Natural killer cell (primary cell): ENCODE results near the gene TMEM108. TPM values are rescaled to one million over a fixed set of nuclear protein-coding genes. Genes with fewer than 3 reads are reported as not detected.

Source experiments
- ATAC-seq, 3 donors: fragments of 150-1000 bp in 2 of 3; fragments of 200-7000 bp in 1 of 3; cut with Tn5 transposase; 1 replicate in 1 of 3; 2 replicates in 2 of 3; pipeline ENCODE4 v1.10.0; 2021; ENCODE audit warnings: mild to moderate bottlenecking in 2 of 3, moderate library complexity in 2 of 3
- DNase-seq, 2 donors: peaks; one replicate each; pipeline versions ENCODE4 v3.0.0 to v3.0.0-alpha.2; 2013 to 2021; ENCODE audit warnings: mixed read lengths in 1 of 2
- H3K27ac ChIP-seq: one replicate; pipeline ENCODE4 v1.5.1; 2013; ENCODE audit warnings: mild to moderate bottlenecking, low read length
- H3K27me3 ChIP-seq: one replicate; pipeline ENCODE4 v1.6.1; 2013; ENCODE audit warnings: low read length; ENCODE audit not compliant: control insufficient read depth, insufficient read depth
- H3K36me3 ChIP-seq: one replicate; pipeline ENCODE4 v1.6.1; 2013; ENCODE audit warnings: low read length; ENCODE audit not compliant: control insufficient read depth, insufficient read depth
- H3K4me1 ChIP-seq: one replicate; pipeline ENCODE4 v1.6.1; 2013; ENCODE audit warnings: low read length; ENCODE audit not compliant: control insufficient read depth, insufficient read depth
- H3K4me3 ChIP-seq: one replicate; pipeline ENCODE4 v1.5.1; 2013; ENCODE audit warnings: low read length
- H3K9me3 ChIP-seq: one replicate; pipeline ENCODE4 v1.6.1; 2013; ENCODE audit warnings: low read length; ENCODE audit not compliant: control insufficient read depth, insufficient read depth
- H3K27ac Mint-ChIP-seq, 2 donors: one replicate each; pipeline ENCODE4 v1.8.0; 2022; ENCODE audit warnings: mild to moderate bottlenecking in 2 of 2, mixed read lengths in 2 of 2, moderate library complexity in 1 of 2
- H3K27me3 Mint-ChIP-seq, 2 donors: one replicate each; pipeline ENCODE4 v1.8.0; 2022; ENCODE audit warnings: low read depth in 2 of 2, mixed read lengths in 2 of 2
- H3K36me3 Mint-ChIP-seq: one replicate; pipeline ENCODE4 v1.8.0; 2022; ENCODE audit warnings: mixed read lengths
- H3K4me1 Mint-ChIP-seq, 2 donors: one replicate each; pipeline ENCODE4 v1.8.0; 2022; ENCODE audit warnings: mixed read lengths in 2 of 2
- H3K4me3 Mint-ChIP-seq: one replicate; pipeline ENCODE4 v1.8.0; 2022; ENCODE audit warnings: mild to moderate bottlenecking, moderate library complexity, mixed read lengths
- H3K9me3 Mint-ChIP-seq, 2 donors: one replicate each; pipeline ENCODE4 v1.8.0; 2022; ENCODE audit warnings: mixed read lengths in 2 of 2
- WGBS: methylation state at CpG from one replicate; pipeline ENCODE4 v1.1.7; 2013; ENCODE audit warnings: missing lambda C conversion rate; ENCODE audit not compliant: insufficient coverage; 5-methylcytosine and 5-hydroxymethylcytosine counted together
- intact Hi-C: fragments of 100-400 bp; cut with micrococcal nuclease; formaldehyde crosslinking; loops from one replicate; pipeline ENCODE4 v1.14.2; 2022
- total RNA-seq, 4 donors: library from RNA; stranded (reverse); fragments of 120-200 nt in 1 of 4; gene quantifications; one replicate each; pipeline versions ENCODE4 v1.2.3 to v1.2.4, GENCODE V29; 2013 to 2022
- TF ChIP-seq, protein P1 (sequence below): fragments of 200-600 bp; IDR thresholded peaks from one replicate; pipeline ENCODE4 v1.8.0; 2022; ENCODE audit warnings: antibody characterized with exemption

Gene TMEM108
- total RNA-seq, 3 donors from 2014 or later (not counting 1 experiment from before 2014, with no cell fraction given): not detected

DNA sequence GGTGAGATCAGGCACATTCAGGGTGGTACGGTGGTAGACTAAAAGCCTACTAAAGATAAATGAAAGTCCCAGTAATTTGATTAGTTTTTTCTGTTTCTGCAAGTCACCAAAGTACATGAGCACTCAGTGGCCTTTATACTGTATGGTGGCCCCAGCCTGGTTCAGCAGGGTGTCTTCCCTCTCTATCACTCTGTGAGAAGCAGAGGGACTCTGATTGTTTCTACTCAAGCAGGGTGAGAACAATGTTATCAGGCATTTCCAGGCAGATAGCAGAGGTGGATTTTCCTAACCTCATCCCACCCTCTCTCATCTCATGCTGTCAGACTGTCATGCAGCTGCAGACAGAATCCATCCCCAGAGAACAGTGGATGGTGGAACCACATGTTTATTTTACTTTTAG, 290.2 kb downstream of the TMEM108 start:
- WGBS: 86% methylated on average over 1 of the region's 1 CpG
- no peaks in the 10 kb centered on the region for H3K27me3 ChIP-seq

DNA sequence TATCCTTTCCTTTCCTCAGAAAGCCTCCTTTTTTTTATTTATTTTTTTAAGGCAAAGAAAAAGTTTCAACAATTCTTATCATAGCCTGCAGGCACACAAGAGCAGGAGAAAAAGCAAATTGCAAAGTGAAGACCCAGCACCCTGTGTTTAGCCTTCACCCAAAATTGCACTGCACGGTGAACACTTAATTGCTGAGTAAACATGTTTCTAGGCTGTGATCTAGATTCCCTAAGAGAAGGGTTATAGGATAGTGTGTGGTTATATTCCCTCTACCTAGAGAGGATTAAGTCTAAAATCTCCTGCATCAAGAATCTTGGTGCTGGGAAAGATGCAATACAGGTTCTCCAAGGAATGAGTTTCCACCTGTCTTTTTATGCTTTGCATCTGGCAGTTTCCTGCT, 291.4 kb downstream of the TMEM108 start:
- H3K4me3 Mint-ChIP-seq: no peak overlapping the region
- no peak overlapping the region for H3K4me3 ChIP-seq
- 36% methylated on average over 1 of the region's 1 CpG for WGBS

More for the DNA sequence above, 290.2 kb downstream of the TMEM108 start:
- Histone ChIP-seq H3K4me3 (no peak overlapping the region), H3K4me1 (no peaks in the 10 kb centered on the region), H3K36me3 (no peaks in the 10 kb centered on the region), H3K9me3 (no peaks in the 10 kb centered on the region), H3K27ac (no peak overlapping the region)
- Mint-ChIP-seq H3K4me3 (no peak overlapping the region), H3K9me3 (no peaks in the 10 kb centered on the region), H3K27ac (no peak overlapping the region), H3K27me3 (peaks cover 3% of the 10 kb centered on the region in 2 donors), H3K4me1 (no peaks in the 10 kb centered on the region), H3K36me3 (no peaks in the 10 kb centered on the region)
- ATAC-seq (no peak), DNase-seq (no peak)
- intact Hi-C loops: no loop called here
- TF ChIP-seq, protein P1, sequence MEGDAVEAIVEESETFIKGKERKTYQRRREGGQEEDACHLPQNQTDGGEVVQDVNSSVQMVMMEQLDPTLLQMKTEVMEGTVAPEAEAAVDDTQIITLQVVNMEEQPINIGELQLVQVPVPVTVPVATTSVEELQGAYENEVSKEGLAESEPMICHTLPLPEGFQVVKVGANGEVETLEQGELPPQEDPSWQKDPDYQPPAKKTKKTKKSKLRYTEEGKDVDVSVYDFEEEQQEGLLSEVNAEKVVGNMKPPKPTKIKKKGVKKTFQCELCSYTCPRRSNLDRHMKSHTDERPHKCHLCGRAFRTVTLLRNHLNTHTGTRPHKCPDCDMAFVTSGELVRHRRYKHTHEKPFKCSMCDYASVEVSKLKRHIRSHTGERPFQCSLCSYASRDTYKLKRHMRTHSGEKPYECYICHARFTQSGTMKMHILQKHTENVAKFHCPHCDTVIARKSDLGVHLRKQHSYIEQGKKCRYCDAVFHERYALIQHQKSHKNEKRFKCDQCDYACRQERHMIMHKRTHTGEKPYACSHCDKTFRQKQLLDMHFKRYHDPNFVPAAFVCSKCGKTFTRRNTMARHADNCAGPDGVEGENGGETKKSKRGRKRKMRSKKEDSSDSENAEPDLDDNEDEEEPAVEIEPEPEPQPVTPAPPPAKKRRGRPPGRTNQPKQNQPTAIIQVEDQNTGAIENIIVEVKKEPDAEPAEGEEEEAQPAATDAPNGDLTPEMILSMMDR: no peak

DNA sequence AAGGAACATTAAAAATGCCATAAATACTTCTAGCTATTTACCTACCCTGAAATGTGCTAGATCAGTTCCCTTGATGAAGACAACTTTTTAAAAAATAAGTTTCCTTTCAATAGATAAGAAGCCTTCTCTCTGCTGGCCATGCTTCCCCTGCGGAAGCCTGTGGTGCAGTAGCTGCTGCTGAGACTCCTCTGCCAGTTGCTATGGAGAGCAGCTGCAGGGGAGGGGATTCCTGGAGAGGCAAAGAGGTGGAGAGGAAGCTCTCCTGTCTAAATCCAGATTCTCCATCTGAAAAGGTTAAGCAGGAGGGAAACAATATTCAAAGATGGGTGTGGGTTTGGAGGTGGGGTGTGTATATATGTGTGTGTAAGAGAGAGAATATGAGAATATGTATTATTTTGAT, 291.9 kb downstream of the TMEM108 start:
- Mint-ChIP-seq H3K27me3 (peaks cover 3 to 12% of the 10 kb centered on the region in 2 donors), H3K36me3 (no peaks in the 10 kb centered on the region), H3K4me3 (no peak overlapping the region)

More for the DNA sequence above, 291.4 kb downstream of the TMEM108 start:
- ATAC-seq (no peak), DNase-seq (no peak)
- Histone ChIP-seq H3K27me3 (no peaks in the 10 kb centered on the region), H3K27ac (no peak overlapping the region), H3K36me3 (no peaks in the 10 kb centered on the region), H3K4me1 (no peaks in the 10 kb centered on the region), H3K9me3 (no peaks in the 10 kb centered on the region)
- H3K27ac Mint-ChIP-seq: no peak overlapping the region
- H3K27me3 Mint-ChIP-seq: peaks cover 3 to 12% of the 10 kb centered on the region in 2 donors
- no peaks in the 10 kb centered on the region for H3K36me3 Mint-ChIP-seq
- intact Hi-C loops: no loop called here
- TF ChIP-seq, protein P1: no peak
- H3K9me3 Mint-ChIP-seq: no peaks in the 10 kb centered on the region
- H3K4me1 Mint-ChIP-seq: no peaks in the 10 kb centered on the region

DNA sequence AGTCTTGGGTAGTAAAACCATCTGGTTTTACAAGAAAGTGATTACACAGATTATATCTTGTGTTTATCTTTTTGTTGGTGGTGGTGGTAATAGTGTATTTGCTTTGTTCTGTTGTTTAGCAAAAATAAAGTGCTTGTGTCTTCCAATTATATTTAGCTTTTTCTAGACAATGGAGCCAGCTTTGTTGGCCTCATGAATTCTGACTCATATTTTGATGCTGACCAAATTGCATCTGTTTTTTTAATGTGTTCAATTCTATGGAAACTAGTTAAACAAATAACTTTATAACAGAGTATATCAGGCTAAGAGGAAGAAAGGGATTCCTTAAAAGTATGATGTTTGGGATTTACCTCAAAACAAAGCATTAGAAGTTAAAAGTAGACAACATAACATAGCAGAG, 292.3 kb downstream of the TMEM108 start:
- H3K9me3 Mint-ChIP-seq: no peaks in the 10 kb centered on the region
- no peaks in the 10 kb centered on the region for H3K9me3 ChIP-seq
- H3K4me3 ChIP-seq: no peak overlapping the region
- H3K27ac Mint-ChIP-seq: no peak overlapping the region
- DNase-seq (no peak), ATAC-seq (no peak)
- no peaks in the 10 kb centered on the region for H3K4me1 ChIP-seq
- H3K36me3 Mint-ChIP-seq: no peaks in the 10 kb centered on the region
- no peaks in the 10 kb centered on the region for H3K4me1 Mint-ChIP-seq
- no peak overlapping the region for H3K27ac ChIP-seq
- TF ChIP-seq, protein P1: no peak
- no peak overlapping the region for H3K4me3 Mint-ChIP-seq
- intact Hi-C loops: no loop called here
- no peaks in the 10 kb centered on the region for H3K27me3 ChIP-seq
- peaks cover 3 to 12% of the 10 kb centered on the region in 2 donors for H3K27me3 Mint-ChIP-seq
- H3K36me3 ChIP-seq: no peaks in the 10 kb centered on the region

More for the DNA sequence above, 291.9 kb downstream of the TMEM108 start:
- H3K9me3 ChIP-seq: no peaks in the 10 kb centered on the region
- intact Hi-C loops: no loop called here
- H3K27ac Mint-ChIP-seq: no peak overlapping the region
- no peaks in the 10 kb centered on the region for H3K9me3 Mint-ChIP-seq
- no peaks in the 10 kb centered on the region for H3K4me1 Mint-ChIP-seq
- no peak overlapping the region for H3K4me3 ChIP-seq
- ATAC-seq: no peak
- no peak overlapping the region for H3K27ac ChIP-seq
- TF ChIP-seq, protein P1: no peak
- H3K36me3 ChIP-seq: no peaks in the 10 kb centered on the region
- no peak for DNase-seq
- H3K27me3 ChIP-seq: no peaks in the 10 kb centered on the region
- H3K4me1 ChIP-seq: no peaks in the 10 kb centered on the region
- whole genome bisulfite sequencing: 63% methylated on average over 1 of the region's 1 CpG
